H9 (cell line): ENCODE results near the gene LEMD1. TPM values are rescaled to one million over a fixed set of nuclear protein-coding genes. Genes with fewer than 3 reads are reported as not detected.

Experiments used
- DNase-seq: peaks from one replicate; pipeline ENCODE4 v3.0.0-alpha.2; 2017
- H2AFZ ChIP-seq: one replicate; pipeline ENCODE4 v1.6.1; 2013; ENCODE audit warnings: mild to moderate bottlenecking, low read length, control low read depth, moderate library complexity
- H2AK5ac ChIP-seq: 2 replicates; pipeline ENCODE4 v1.6.1; 2013; ENCODE audit warnings: low read length, control low read depth, mixed read lengths; ENCODE audit not compliant: insufficient read length
- H2BK120ac ChIP-seq: one replicate; pipeline ENCODE4 v1.6.1; 2013; ENCODE audit warnings: low read depth, mild to moderate bottlenecking, low read length, control low read depth, inconsistent platforms; ENCODE audit not compliant: poor library complexity, severe bottlenecking
- H2BK12ac ChIP-seq: 2 replicates; pipeline ENCODE4 v1.6.1; 2013; ENCODE audit warnings: low read length, control low read depth, mixed read lengths, low read depth; ENCODE audit not compliant: insufficient read length
- H2BK15ac ChIP-seq: 2 replicates; pipeline ENCODE4 v1.6.1; 2013; ENCODE audit warnings: low read depth, low read length, control low read depth
- H2BK20ac ChIP-seq: one replicate; pipeline ENCODE4 v1.6.1; 2013; ENCODE audit warnings: low read depth, mild to moderate bottlenecking, low read length, control low read depth, inconsistent platforms; ENCODE audit not compliant: poor library complexity, severe bottlenecking
- H2BK5ac ChIP-seq: 2 replicates; pipeline ENCODE4 v1.6.1; 2013; ENCODE audit warnings: low read length, control low read depth, mixed read lengths; ENCODE audit not compliant: insufficient read length
- H3K14ac ChIP-seq: 2 replicates; pipeline ENCODE4 v1.6.1; 2013; ENCODE audit warnings: low read length, control low read depth; ENCODE audit not compliant: insufficient read depth
- H3K18ac ChIP-seq: 2 replicates; pipeline ENCODE4 v1.6.1; 2013; ENCODE audit warnings: low read depth, mild to moderate bottlenecking, mixed read lengths, low read length, control low read depth; ENCODE audit not compliant: insufficient read length
- H3K23ac ChIP-seq: 2 replicates; pipeline ENCODE4 v1.6.1; 2013; ENCODE audit warnings: low read length, control low read depth, mixed read lengths, low read depth; ENCODE audit not compliant: insufficient read length
- H3K23me2 ChIP-seq: 2 replicates; pipeline ENCODE4 v1.6.1; 2013; ENCODE audit warnings: low read depth, mild to moderate bottlenecking, mixed read lengths, low read length, control low read depth; ENCODE audit not compliant: insufficient read length, poor library complexity, severe bottlenecking
- H3K27ac ChIP-seq: 2 replicates; pipeline ENCODE4 v1.5.1; 2013; ENCODE audit warnings: low read length, control low read depth, mixed read lengths, low read depth; ENCODE audit not compliant: insufficient read length
- H3K27me3 ChIP-seq: 2 replicates; pipeline ENCODE4 v1.6.1; 2013; ENCODE audit warnings: low read length, control low read depth, inconsistent platforms; ENCODE audit not compliant: insufficient read depth
- H3K4ac ChIP-seq: 2 replicates; pipeline ENCODE4 v1.6.1; 2013; ENCODE audit warnings: low read depth, mild to moderate bottlenecking, control low read depth, inconsistent platforms, low read length, moderate library complexity
- H3K4me1 ChIP-seq: 2 replicates; pipeline ENCODE4 v1.6.1; 2013; ENCODE audit warnings: low read length, control low read depth, inconsistent platforms; ENCODE audit not compliant: insufficient read depth
- H3K4me2 ChIP-seq: 2 replicates; pipeline ENCODE4 v1.6.1; 2013; ENCODE audit warnings: low read length, control low read depth, mixed read lengths; ENCODE audit not compliant: insufficient read length, insufficient read depth
- H3K56ac ChIP-seq: 2 replicates; pipeline ENCODE4 v1.6.1; 2013; ENCODE audit warnings: low read depth, mild to moderate bottlenecking, mixed read lengths, low read length, control low read depth; ENCODE audit not compliant: insufficient read length
- H3K79me1 ChIP-seq: 2 replicates; pipeline ENCODE4 v1.6.1; 2013; ENCODE audit warnings: low read depth, mild to moderate bottlenecking, moderate library complexity, low read length, control low read depth, inconsistent platforms; ENCODE audit not compliant: insufficient read depth, poor library complexity, severe bottlenecking
- H3K79me2 ChIP-seq: 2 replicates; pipeline ENCODE4 v1.6.1; 2013; ENCODE audit warnings: low read length, control low read depth, inconsistent platforms; ENCODE audit not compliant: insufficient read depth
- H3K9ac ChIP-seq: 2 replicates; pipeline ENCODE4 v1.6.1; 2013; ENCODE audit warnings: low read length, control low read depth, mixed read lengths; ENCODE audit not compliant: insufficient read length; ENCODE audit errors: extremely low read depth
- H3K9me3 ChIP-seq: one replicate; pipeline ENCODE4 v1.6.1; 2013; ENCODE audit warnings: low read depth, low read length, inconsistent platforms; ENCODE audit not compliant: control insufficient read depth
- H3T11ph ChIP-seq: one replicate; pipeline ENCODE4 v1.6.1; 2013; ENCODE audit warnings: mild to moderate bottlenecking, low read length, control low read depth, inconsistent platforms
- H4K20me1 ChIP-seq: one replicate; pipeline ENCODE4 v1.6.1; 2013; ENCODE audit not compliant: control insufficient read depth, insufficient read length, insufficient read depth
- H4K5ac ChIP-seq: 2 replicates; pipeline ENCODE4 v1.6.1; 2013; ENCODE audit warnings: low read depth, mild to moderate bottlenecking, mixed read lengths, low read length, control low read depth; ENCODE audit not compliant: insufficient read length
- H4K8ac ChIP-seq: replicated peaks from 2 replicates; pipeline ENCODE4 v1.6.1; 2013; ENCODE audit warnings: low read length, control low read depth, mixed read lengths, low read depth; ENCODE audit not compliant: insufficient read length
- H4K91ac ChIP-seq: 2 replicates; pipeline ENCODE4 v1.6.1; 2013; ENCODE audit warnings: low read depth, mild to moderate bottlenecking, moderate library complexity, mixed read lengths, low read length, control low read depth; ENCODE audit not compliant: insufficient read length
- H3K27ac Mint-ChIP-seq, 3 experiments: 2 replicates in 2 of 3; 3 replicates in 1 of 3; pipeline ENCODE4 v1.8.0; 2020 to 2021; ENCODE audit warnings: mixed read lengths in 3 of 3, mild to moderate bottlenecking in 1 of 3, moderate library complexity in 1 of 3
- H3K27me3 Mint-ChIP-seq: 2 replicates; pipeline ENCODE4 v1.8.0; 2021; ENCODE audit warnings: low read depth, mild to moderate bottlenecking, moderate library complexity, mixed read lengths
- H3K36me3 Mint-ChIP-seq, 3 experiments: 2 replicates in 2 of 3; 3 replicates in 1 of 3; pipeline ENCODE4 v1.8.0; 2020 to 2021; ENCODE audit warnings: low read depth in 3 of 3, mixed read lengths in 3 of 3; ENCODE audit not compliant: insufficient read depth in 1 of 3
- H3K4me1 Mint-ChIP-seq, 2 experiments: 2 replicates each; pipeline ENCODE4 v1.8.0; 2020; ENCODE audit warnings: mixed read lengths in 2 of 2
- H3K4me3 Mint-ChIP-seq, 2 experiments: 2 replicates in 1 of 2; 3 replicates in 1 of 2; pipeline ENCODE4 v1.8.0; 2020 to 2021; ENCODE audit warnings: mild to moderate bottlenecking in 2 of 2, mixed read lengths in 2 of 2, moderate library complexity in 1 of 2
- H3K9me3 Mint-ChIP-seq, 2 experiments: 2 replicates in 1 of 2; 3 replicates in 1 of 2; pipeline ENCODE4 v1.8.0; 2020; ENCODE audit warnings: mild to moderate bottlenecking in 2 of 2, mixed read lengths in 2 of 2, moderate library complexity in 1 of 2
- WGBS: extraction: QIAGEN DNeasy Blood & Tissue Kit; methylation state at CpG from one replicate; pipeline ENCODE4 v1.1.7; 2013; ENCODE audit warnings: missing lambda C conversion rate, low lambda C conversion rate, mixed read lengths; ENCODE audit not compliant: insufficient read length; ENCODE audit errors: extremely low coverage; 5-methylcytosine and 5-hydroxymethylcytosine counted together
- total RNA-seq: library from RNA; stranded (reverse); gene quantifications from 2 replicates; pipeline ENCODE4 v1.2.1, GENCODE V29; 2021
- TF ChIP-seq, protein P1 (sequence below): fragments of 200-600 bp; sonication (generic); conservative IDR thresholded peaks from 3 replicates; pipeline ENCODE4 v1.8.0; 2021; ENCODE audit warnings: antibody characterized with exemption, mild to moderate bottlenecking

The LEMD1 gene
- total RNA-seq, 1 experiment from 2014 or later, result 11.8 TPM

DNA sequence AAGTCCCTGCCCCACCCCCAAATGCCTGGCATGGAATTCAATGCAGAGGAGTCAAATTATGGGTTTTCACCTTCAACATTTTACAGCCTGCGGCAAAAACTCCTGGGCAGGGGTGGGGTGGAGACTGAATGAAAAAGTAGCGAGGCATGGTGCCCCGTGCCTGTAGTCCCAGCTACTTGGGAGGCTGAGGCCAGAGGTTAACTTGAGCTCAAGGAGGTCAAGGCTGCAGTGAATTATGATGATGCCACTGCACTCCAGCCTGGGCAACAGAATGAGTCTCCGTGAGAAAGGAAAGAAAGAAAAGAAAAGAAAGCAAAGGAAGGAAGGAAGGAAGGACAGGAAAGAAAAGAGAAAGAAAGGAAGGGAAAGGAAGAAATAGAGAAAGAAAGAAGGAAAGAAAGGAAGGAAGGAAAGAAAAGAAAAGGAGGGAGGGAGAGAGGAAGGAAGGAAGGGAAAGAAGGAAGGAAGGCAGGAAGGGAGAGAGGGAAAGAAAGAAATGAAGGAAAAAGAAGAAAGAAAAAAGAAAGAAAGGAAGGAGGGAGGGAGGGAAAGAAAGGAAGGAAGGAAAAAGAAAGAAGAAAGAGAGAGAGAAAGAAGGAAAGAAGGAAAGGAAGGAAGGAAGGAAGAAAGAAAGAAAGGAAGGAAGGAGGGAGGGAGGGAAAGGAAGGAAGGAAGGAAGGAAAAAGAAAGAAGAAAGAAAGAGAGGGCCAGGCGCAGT lies 11.1 kb downstream of the LEMD1 start:
- Histone ChIP-seq H2BK20ac (no peak overlapping the region), H3T11ph (no peak overlapping the region), H3K79me1 (no peaks in the 10 kb centered on the region), H2BK15ac (no peak overlapping the region), H3K9me3 (no peaks in the 10 kb centered on the region), H3K27ac (no peak overlapping the region), H3K4me2 (no peak overlapping the region), H2BK12ac (no peak overlapping the region), H4K5ac (no peak overlapping the region), H2BK5ac (no peak overlapping the region), H2BK120ac (no peak overlapping the region), H4K8ac (no peak overlapping the region), H3K23ac (no peak overlapping the region), H3K4ac (no peak overlapping the region), H3K4me1 (peaks cover 2% of the 10 kb centered on the region; the same call in 1 of the 2 replicates), H3K18ac (no peak overlapping the region), H3K23me2 (no peaks in the 10 kb centered on the region), H4K20me1 (no peaks in the 10 kb centered on the region), H2AFZ (no peak overlapping the region), H3K79me2 (no peaks in the 10 kb centered on the region), H3K14ac (no peak overlapping the region), H3K27me3 (no peaks in the 10 kb centered on the region), H4K91ac (no peak overlapping the region), H3K9ac (no peak overlapping the region), H2AK5ac (no peak overlapping the region), H3K56ac (no peak overlapping the region)
- H3K4me3 Mint-ChIP-seq, result no peak overlapping the region
- H3K9me3 Mint-ChIP-seq, result peaks cover 11 to 15% of the 10 kb centered on the region in 2 experiments
- no peaks in the 10 kb centered on the region for H3K4me1 Mint-ChIP-seq
- H3K27me3 Mint-ChIP-seq, result peaks cover 29% of the 10 kb centered on the region
- H3K27ac Mint-ChIP-seq, result no peak overlapping the region
- DNase-seq, result no peak
- TF ChIP-seq, protein P1, sequence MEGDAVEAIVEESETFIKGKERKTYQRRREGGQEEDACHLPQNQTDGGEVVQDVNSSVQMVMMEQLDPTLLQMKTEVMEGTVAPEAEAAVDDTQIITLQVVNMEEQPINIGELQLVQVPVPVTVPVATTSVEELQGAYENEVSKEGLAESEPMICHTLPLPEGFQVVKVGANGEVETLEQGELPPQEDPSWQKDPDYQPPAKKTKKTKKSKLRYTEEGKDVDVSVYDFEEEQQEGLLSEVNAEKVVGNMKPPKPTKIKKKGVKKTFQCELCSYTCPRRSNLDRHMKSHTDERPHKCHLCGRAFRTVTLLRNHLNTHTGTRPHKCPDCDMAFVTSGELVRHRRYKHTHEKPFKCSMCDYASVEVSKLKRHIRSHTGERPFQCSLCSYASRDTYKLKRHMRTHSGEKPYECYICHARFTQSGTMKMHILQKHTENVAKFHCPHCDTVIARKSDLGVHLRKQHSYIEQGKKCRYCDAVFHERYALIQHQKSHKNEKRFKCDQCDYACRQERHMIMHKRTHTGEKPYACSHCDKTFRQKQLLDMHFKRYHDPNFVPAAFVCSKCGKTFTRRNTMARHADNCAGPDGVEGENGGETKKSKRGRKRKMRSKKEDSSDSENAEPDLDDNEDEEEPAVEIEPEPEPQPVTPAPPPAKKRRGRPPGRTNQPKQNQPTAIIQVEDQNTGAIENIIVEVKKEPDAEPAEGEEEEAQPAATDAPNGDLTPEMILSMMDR, result no peak
- no CpG with 5 or more reads among the region's 5 CpGs for WGBS
- H3K36me3 Mint-ChIP-seq, result peaks cover 5 to 14% (median 12%) of the 10 kb centered on the region in 3 experiments; a peak in 6 of 7 replicates
